B cell (primary cell): Measurements from ENCODE around the gene CDC42BPB.

Experiments used
- EZH2 ChIP-seq: IDR thresholded peaks from 2 replicates; pipeline ENCODE4 v1.6.1; 2012; ENCODE audit warnings: borderline replicate concordance, low read depth, mild to moderate bottlenecking, moderate library complexity, low read length; ENCODE audit not compliant: insufficient read depth, poor library complexity, severe bottlenecking
- TF ChIP-seq, protein P1 (sequence below): fragments of 200-600 bp; IDR thresholded peaks from one replicate; pipeline ENCODE4 v1.8.0; 2022; ENCODE audit warnings: antibody characterized with exemption, mild to moderate bottlenecking

DNA sequence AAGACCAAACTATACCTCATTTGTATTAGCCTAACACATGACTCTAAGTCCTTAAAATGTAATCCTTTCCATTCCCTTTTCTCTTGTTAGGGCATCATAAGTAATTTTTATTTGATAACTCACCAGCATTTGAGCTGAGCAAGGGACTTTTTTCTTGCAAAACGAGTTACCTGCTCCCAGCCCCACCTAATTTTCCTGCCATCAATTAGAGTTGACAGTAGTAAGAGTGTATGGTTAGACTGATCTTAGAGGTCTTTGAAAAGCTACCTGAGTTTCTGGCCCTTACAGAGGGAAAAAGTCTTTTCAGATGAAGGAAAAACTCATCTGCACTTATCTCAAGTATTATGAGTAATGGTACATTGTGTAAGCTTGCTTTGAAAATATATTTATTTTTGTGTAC is 168.6 kb downstream of the CDC42BPB start:
- TF ChIP-seq, protein P1, sequence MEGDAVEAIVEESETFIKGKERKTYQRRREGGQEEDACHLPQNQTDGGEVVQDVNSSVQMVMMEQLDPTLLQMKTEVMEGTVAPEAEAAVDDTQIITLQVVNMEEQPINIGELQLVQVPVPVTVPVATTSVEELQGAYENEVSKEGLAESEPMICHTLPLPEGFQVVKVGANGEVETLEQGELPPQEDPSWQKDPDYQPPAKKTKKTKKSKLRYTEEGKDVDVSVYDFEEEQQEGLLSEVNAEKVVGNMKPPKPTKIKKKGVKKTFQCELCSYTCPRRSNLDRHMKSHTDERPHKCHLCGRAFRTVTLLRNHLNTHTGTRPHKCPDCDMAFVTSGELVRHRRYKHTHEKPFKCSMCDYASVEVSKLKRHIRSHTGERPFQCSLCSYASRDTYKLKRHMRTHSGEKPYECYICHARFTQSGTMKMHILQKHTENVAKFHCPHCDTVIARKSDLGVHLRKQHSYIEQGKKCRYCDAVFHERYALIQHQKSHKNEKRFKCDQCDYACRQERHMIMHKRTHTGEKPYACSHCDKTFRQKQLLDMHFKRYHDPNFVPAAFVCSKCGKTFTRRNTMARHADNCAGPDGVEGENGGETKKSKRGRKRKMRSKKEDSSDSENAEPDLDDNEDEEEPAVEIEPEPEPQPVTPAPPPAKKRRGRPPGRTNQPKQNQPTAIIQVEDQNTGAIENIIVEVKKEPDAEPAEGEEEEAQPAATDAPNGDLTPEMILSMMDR: no peak
- TF ChIP-seq EZH2: no peak
